HEK293T (cell line): ENCODE data around the gene MAP7.
"Not testable (repeated sequence)": the region's sequence is repeated elsewhere in the genome, so short reads cannot be mapped to it uniquely, and the experiment has no call there.

Source experiments
- CTCF ChIA-PET: fragments of 350-600 bp; formaldehyde crosslinking; extraction: SDS; loops from one replicate; lab custom pipeline; 2021; ENCODE audit warnings: antibody characterized with exemption, inconsistent platforms; lab: Yijun Ruan, JAX
- POLR2A ChIA-PET: fragments of 350-600 bp; formaldehyde crosslinking; extraction: SDS; loops from one replicate; lab custom pipeline; 2020; ENCODE audit warnings: antibody characterized with exemption, inconsistent platforms; lab: Yijun Ruan, JAX
- DNase-seq: peaks from one replicate; pipeline ENCODE4 v3.0.0; 2012; ENCODE audit warnings: mixed read lengths; ENCODE audit errors: extremely low spot score
- ARNT ChIP-seq: fragments of 450-650 bp; IDR thresholded peaks from 2 replicates; pipeline ENCODE4 v1.6.1; 2017; ENCODE audit warnings: mild to moderate bottlenecking
- BHLHE40 ChIP-seq: fragments of 450-650 bp; IDR thresholded peaks from 2 replicates; pipeline ENCODE4 v1.6.1; 2016; ENCODE audit warnings: mild to moderate bottlenecking, moderate library complexity, borderline replicate concordance
- CTBP1 ChIP-seq: fragments of 450-650 bp; IDR thresholded peaks from 2 replicates; pipeline ENCODE4 v1.6.1; 2016; ENCODE audit warnings: borderline replicate concordance
- ELF4 ChIP-seq: fragments of 450-650 bp; IDR thresholded peaks from 2 replicates; pipeline ENCODE4 v1.6.1; 2017; ENCODE audit warnings: antibody characterized with exemption
- FOXA1 ChIP-seq: fragments of 450-650 bp; IDR thresholded peaks from 2 replicates; pipeline ENCODE4 v1.6.1; 2016; ENCODE audit warnings: mild to moderate bottlenecking
- FOXK2 ChIP-seq: fragments of 450-650 bp; IDR thresholded peaks from 2 replicates; pipeline ENCODE4 v1.6.1; 2016; ENCODE audit warnings: mild to moderate bottlenecking
- FOXM1 ChIP-seq: fragments of 450-650 bp; IDR thresholded peaks from 2 replicates; pipeline ENCODE4 v1.6.1; 2017; ENCODE audit warnings: mild to moderate bottlenecking, borderline replicate concordance
- HDGF ChIP-seq: fragments of 450-650 bp; IDR thresholded peaks from 2 replicates; pipeline ENCODE4 v1.6.1; 2017; ENCODE audit warnings: antibody characterized with exemption, borderline replicate concordance
- L3MBTL2 ChIP-seq: fragments of 450-650 bp; conservative IDR thresholded peaks from 2 replicates; pipeline ENCODE4 v1.6.1; 2016; ENCODE audit warnings: mild to moderate bottlenecking
- LEF1 ChIP-seq: fragments of 450-650 bp; IDR thresholded peaks from 2 replicates; pipeline ENCODE4 v1.6.1; 2017; ENCODE audit warnings: mild to moderate bottlenecking, borderline replicate concordance
- NFRKB ChIP-seq: fragments of 450-650 bp; IDR thresholded peaks from 2 replicates; pipeline ENCODE4 v1.6.1; 2016; ENCODE audit warnings: mild to moderate bottlenecking, moderate library complexity
- PKNOX1 ChIP-seq: fragments of 450-650 bp; IDR thresholded peaks from 2 replicates; pipeline ENCODE4 v1.6.1; 2016
- SP1 ChIP-seq: fragments of 450-650 bp; IDR thresholded peaks from 2 replicates; pipeline ENCODE4 v1.6.1; 2017
- SUZ12 ChIP-seq: fragments of 450-650 bp; IDR thresholded peaks from 2 replicates; pipeline ENCODE4 v1.6.1; 2016; ENCODE audit warnings: mild to moderate bottlenecking
- TARDBP ChIP-seq: fragments of 450-650 bp; IDR thresholded peaks from 2 replicates; pipeline ENCODE4 v1.6.1; 2016
- ZNF384 ChIP-seq: fragments of 450-650 bp; IDR thresholded peaks from 2 replicates; pipeline ENCODE4 v1.6.1; 2016

Gene MAP7

GRCh38 chr6:136503303-136504029 is 46.8 kb downstream of the MAP7 start:
- ChIA-PET POLR2A (no interaction called here), CTCF (no interaction called here)
- DNase-seq: no peak
- TF ChIP-seq FOXA1 (no peak), PKNOX1 (no peak), LEF1 (no peak), ARNT (no peak), NFRKB (no peak), FOXK2 (no peak), ZNF384 (no peak), TARDBP (no peak), ELF4 (no peak), SUZ12 (no peak), CTBP1 (no peak), FOXM1 (no peak), L3MBTL2 (no peak), BHLHE40 (no peak), SP1 (no peak), HDGF (no peak)

GRCh38 chr6:136502786-136503185 is 47.4 kb downstream of the MAP7 start:
- ChIA-PET CTCF (no interaction called here), POLR2A (no interaction called here)
- no peak for TF ChIP-seq L3MBTL2
- DNase-seq: no peak

DNA sequence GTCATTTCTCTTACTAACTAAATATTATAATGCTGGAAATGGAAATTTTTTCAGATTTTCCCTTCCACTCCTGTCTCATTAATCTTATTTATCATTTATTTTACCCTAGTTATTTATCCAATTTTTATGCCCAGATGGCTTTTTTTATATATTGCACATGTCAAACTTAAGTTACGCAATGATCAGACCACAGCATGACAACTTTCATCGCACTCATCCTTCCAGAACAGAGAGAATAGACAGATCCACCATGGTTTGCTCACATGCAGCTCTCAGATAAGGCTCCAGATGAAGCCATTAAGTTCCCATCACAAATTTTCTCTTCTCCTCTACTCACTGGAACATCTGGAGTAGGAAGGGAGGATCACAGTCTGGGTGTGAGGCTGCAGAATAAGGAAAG is 48.7 kb downstream of the MAP7 start:
- CTCF ChIA-PET: no interaction called here
- no peak for DNase-seq
- TF ChIP-seq ELF4 (no peak), HDGF (no peak), SP1 (no peak), ARNT (no peak), LEF1 (no peak), TARDBP (no peak), FOXK2 (no peak), FOXM1 (no peak), BHLHE40 (no peak), CTBP1 (no peak), ZNF384 (no peak)
- POLR2A ChIA-PET: no interaction called here

DNA sequence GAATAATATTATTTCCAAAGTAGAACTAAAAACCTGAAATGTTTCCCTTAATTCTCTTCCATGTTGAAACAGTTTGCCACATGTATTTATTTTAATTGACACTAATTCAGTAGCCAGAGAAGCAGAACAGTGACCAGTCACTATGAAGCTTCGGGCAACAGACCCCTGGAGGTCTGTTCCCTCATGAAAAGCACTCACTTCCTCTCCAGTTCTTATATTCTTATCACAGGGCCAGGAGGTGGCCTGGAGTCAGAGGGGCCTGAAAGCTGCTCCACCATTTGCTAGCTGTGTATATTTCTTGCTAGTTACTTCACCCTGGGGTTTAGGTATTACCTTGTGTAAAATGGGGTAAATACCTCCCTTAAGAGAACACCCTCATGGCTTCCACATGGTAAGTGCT is 49.1 kb downstream of the MAP7 start:
- CTCF ChIA-PET: no interaction called here
- no peak for TF ChIP-seq L3MBTL2
- POLR2A ChIA-PET: no interaction called here
- DNase-seq: no peak

DNA sequence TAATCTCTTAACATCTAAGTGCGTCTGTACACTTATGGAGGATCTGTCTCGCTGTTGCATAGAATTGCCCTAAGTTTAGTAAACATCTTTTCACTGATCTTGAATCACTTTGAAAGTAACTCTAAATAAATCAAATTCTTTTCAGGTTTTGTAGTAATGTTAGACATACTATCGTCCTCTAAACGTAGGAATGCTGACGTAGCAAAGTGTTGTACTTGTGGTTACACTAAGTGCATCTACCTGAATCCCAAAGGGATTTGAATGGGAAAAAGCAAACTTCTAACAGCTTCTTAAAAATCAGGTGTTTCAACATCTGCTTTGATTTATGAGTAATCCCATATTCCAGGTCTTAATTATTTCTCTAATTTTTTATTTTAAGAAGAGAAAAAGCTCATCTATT is 49.8 kb downstream of the MAP7 start:
- ChIA-PET CTCF (interaction anchor here (0.6 kb wide), 1 partner anchor 47 kb away, joined by 3 read pairs; no protein-coding TSS in a partner anchor), POLR2A (no interaction called here)
- no peak for DNase-seq
- no peak for TF ChIP-seq TARDBP
- TF ChIP-seq ELF4: no peak
- no peak for TF ChIP-seq CTBP1
- no peak for TF ChIP-seq ZNF384
- no peak for TF ChIP-seq FOXA1
- TF ChIP-seq ARNT: no peak
- no peak for TF ChIP-seq LEF1
- no peak for TF ChIP-seq NFRKB
- no peak for TF ChIP-seq PKNOX1
- no peak for TF ChIP-seq BHLHE40
- no peak for TF ChIP-seq SUZ12
- TF ChIP-seq L3MBTL2: no peak
- no peak for TF ChIP-seq FOXK2
- TF ChIP-seq FOXM1: no peak
- TF ChIP-seq SP1: no peak
- TF ChIP-seq HDGF: no peak

- TF ChIP-seq TARDBP: no peak
- no peak for TF ChIP-seq BHLHE40
- no peak for TF ChIP-seq CTBP1
- TF ChIP-seq FOXM1: no peak
- no peak for TF ChIP-seq FOXK2
- no peak for TF ChIP-seq HDGF
- no peak for TF ChIP-seq NFRKB
- TF ChIP-seq ARNT: no peak
- no peak for TF ChIP-seq L3MBTL2
- no peak for TF ChIP-seq SP1
- no peak for TF ChIP-seq ELF4
- TF ChIP-seq SUZ12: no peak
- TF ChIP-seq ZNF384: no peak
- no peak for TF ChIP-seq LEF1
- no peak for TF ChIP-seq PKNOX1
- ChIA-PET CTCF (interaction anchor here (1.0 kb wide), 1 partner anchor 26 kb away, joined by 8 read pairs; no protein-coding TSS in a partner anchor), POLR2A (interaction anchor here (1.2 kb wide), 1 partner anchor 103 kb away, joined by 3 read pairs; no protein-coding TSS in a partner anchor)
- no peak for DNase-seq
Observed at GRCh38 chr6:136499370-136499769, 50.9 kb downstream of the MAP7 start.

DNA sequence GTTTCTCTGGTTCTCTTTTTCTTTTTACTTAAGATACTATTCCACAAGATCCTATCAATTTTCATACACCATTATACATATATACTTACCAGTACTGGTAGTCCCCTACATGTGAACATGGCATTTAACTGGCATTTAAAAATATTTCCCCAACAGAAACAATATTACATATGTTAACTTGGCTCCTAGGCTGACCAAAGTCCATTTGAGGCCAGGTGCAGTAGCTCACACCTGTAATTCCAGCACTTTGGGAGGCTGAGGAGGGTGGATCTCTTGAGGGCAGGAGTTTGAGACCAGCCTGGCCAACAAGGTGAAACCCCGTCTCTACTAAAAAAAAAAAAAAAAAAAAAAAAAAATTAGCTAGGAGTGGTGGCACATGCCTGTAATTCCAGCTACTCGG is 53.8 kb downstream of the MAP7 start:
- DNase-seq, POLR2A ChIA-PET, CTCF ChIA-PET: not testable (repeated sequence)
